ENCODE data around the gene PDE4B.

DNA sequence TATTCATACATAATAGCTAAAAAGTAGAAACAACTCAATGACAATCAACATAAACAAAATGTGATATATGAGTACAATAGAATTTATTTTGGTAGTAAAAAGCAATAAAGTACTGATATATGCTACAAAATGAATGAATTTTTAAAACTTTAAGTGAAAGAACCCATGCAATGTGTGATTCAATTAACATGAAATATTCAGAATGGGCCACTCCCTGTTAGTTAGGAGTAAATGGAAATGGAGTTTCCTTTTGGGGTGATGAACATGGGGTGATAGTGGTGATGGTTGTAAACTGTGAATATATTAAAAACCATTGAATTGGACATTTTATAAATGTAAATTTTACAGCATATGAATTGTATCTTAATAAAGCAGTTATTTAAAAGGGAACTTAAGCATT, 374.6 kb downstream of the PDE4B start:
- TF ChIP-seq EGR1 (IDR thresholded peaks at IDR 0.05; ENCODE audit: borderline replicate concordance in 1 of 2, low read depth in 2 of 2, low read length in 2 of 2) (no peak), MXI1 (IDR thresholded peaks at IDR 0.05; ENCODE audit: low read depth, low read length) (no peak), SIX5 (IDR thresholded peaks at IDR 0.05; ENCODE audit: low read depth, low read length, severe bottlenecking) (no peak), POLR2A (IDR thresholded peaks at IDR 0.05; ENCODE audit: low read depth, low read length) (no peak), TCF12 (IDR thresholded peaks at IDR 0.05; ENCODE audit: low read depth, low read length) (no peak), POLR2AphosphoS2 (IDR thresholded peaks at IDR 0.05; ENCODE audit: low read depth, low read length) (no peak), POLR2AphosphoS5 (IDR thresholded peaks at IDR 0.05; ENCODE audit: low read length) (no peak)
- TF ChIP-seq, protein P1, sequence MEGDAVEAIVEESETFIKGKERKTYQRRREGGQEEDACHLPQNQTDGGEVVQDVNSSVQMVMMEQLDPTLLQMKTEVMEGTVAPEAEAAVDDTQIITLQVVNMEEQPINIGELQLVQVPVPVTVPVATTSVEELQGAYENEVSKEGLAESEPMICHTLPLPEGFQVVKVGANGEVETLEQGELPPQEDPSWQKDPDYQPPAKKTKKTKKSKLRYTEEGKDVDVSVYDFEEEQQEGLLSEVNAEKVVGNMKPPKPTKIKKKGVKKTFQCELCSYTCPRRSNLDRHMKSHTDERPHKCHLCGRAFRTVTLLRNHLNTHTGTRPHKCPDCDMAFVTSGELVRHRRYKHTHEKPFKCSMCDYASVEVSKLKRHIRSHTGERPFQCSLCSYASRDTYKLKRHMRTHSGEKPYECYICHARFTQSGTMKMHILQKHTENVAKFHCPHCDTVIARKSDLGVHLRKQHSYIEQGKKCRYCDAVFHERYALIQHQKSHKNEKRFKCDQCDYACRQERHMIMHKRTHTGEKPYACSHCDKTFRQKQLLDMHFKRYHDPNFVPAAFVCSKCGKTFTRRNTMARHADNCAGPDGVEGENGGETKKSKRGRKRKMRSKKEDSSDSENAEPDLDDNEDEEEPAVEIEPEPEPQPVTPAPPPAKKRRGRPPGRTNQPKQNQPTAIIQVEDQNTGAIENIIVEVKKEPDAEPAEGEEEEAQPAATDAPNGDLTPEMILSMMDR (IDR thresholded peaks at IDR 0.05 in 2 of 3, conservative IDR thresholded peaks at IDR 0.05 in 1 of 3; ENCODE audit: control insufficient read depth in 2 of 3, extremely low read depth in 1 of 3, insufficient read depth in 1 of 3, low read depth in 3 of 3, low read length in 3 of 3) = no peak
- TF ChIP-seq, protein P2, sequence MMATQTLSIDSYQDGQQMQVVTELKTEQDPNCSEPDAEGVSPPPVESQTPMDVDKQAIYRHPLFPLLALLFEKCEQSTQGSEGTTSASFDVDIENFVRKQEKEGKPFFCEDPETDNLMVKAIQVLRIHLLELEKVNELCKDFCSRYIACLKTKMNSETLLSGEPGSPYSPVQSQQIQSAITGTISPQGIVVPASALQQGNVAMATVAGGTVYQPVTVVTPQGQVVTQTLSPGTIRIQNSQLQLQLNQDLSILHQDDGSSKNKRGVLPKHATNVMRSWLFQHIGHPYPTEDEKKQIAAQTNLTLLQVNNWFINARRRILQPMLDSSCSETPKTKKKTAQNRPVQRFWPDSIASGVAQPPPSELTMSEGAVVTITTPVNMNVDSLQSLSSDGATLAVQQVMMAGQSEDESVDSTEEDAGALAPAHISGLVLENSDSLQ (IDR thresholded peaks at IDR 0.05) = no peak
- TF ChIP-seq, protein P3, sequence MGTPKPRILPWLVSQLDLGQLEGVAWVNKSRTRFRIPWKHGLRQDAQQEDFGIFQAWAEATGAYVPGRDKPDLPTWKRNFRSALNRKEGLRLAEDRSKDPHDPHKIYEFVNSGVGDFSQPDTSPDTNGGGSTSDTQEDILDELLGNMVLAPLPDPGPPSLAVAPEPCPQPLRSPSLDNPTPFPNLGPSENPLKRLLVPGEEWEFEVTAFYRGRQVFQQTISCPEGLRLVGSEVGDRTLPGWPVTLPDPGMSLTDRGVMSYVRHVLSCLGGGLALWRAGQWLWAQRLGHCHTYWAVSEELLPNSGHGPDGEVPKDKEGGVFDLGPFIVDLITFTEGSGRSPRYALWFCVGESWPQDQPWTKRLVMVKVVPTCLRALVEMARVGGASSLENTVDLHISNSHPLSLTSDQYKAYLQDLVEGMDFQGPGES (IDR thresholded peaks at IDR 0.05) = no peak

Measured in GM12878 (cell line).